Transverse colon (tissue), 4 donors: ENCODE results near the gene FIGN. TPM values are rescaled to one million over a fixed set of nuclear protein-coding genes. Genes with fewer than 3 reads are reported as not detected.

Experiments used
- DNase-seq: peaks from one replicate; pipeline ENCODE4 v3.0.0-alpha.2; 2019
- H3K27ac ChIP-seq, 4 donors: fragments of 200-600 bp; sonication (generic); 2 replicates each; pipeline ENCODE4 v1.5.1; 2016 to 2018; ENCODE audit warnings: inconsistent platforms in 4 of 4
- H3K27me3 ChIP-seq: fragments of 200-600 bp; sonication (generic); 2 replicates; pipeline ENCODE4 v1.5.1; 2017; ENCODE audit warnings: inconsistent platforms
- H3K36me3 ChIP-seq, 4 donors: fragments of 200-600 bp; sonication (generic); 2 replicates each; pipeline ENCODE4 v1.5.1; 2017 to 2019; ENCODE audit warnings: inconsistent platforms in 4 of 4
- H3K4me1 ChIP-seq, 4 donors: fragments of 200-600 bp; sonication (generic); 2 replicates each; pipeline ENCODE4 v1.5.1; 2017 to 2020; ENCODE audit warnings: inconsistent platforms in 4 of 4
- H3K4me3 ChIP-seq, 4 donors: fragments of 200-600 bp; sonication (generic); 1 replicate in 1 of 4; 2 replicates in 3 of 4; pipeline versions ENCODE4 v1.5.1 to v1.6.1; 2017 to 2019; ENCODE audit warnings: inconsistent platforms in 4 of 4
- H3K9me3 ChIP-seq, 2 donors: fragments of 200-600 bp; sonication (generic); 2 replicates each; pipeline ENCODE4 v1.5.1; 2017 to 2019; ENCODE audit warnings: inconsistent platforms in 2 of 2
- EP300 ChIP-seq: sonication (generic); formaldehyde crosslinking; IDR thresholded peaks from one replicate; pipeline ENCODE4 v1.6.1; 2017; ENCODE audit warnings: antibody characterized with exemption, low read depth
- POLR2A ChIP-seq: fragments of 450-650 bp; IDR thresholded peaks from one replicate; pipeline ENCODE4 v1.6.1; 2016; ENCODE audit warnings: antibody characterized with exemption, mild to moderate bottlenecking, moderate library complexity
- POLR2AphosphoS5 ChIP-seq, 3 donors: sonication (generic); formaldehyde crosslinking; IDR thresholded peaks; one replicate each; pipeline ENCODE4 v1.6.1; 2016; ENCODE audit warnings: antibody characterized with exemption in 3 of 3
- WGBS, 2 donors: methylation state at CpG; one replicate each; pipeline ENCODE4 v1.1.5; 2018; ENCODE audit warnings: low coverage in 1 of 2; 5-methylcytosine and 5-hydroxymethylcytosine counted together
- in situ Hi-C, 4 donors: fragments of 200-750 bp; cut with MboI; loops; one replicate each; pipeline versions ENCODE4 v1.15.0 to v1.15.1; 2017; ENCODE audit warnings: low sequenced_read_pairs in 3 of 4, low pct_ligation_motif_present in 1 of 4, low pct_unique_long_range_greater_than_20kb in 1 of 4
- intact Hi-C: fragments of 100-400 bp; cut with DNase I; formaldehyde crosslinking; loops from one replicate; pipeline ENCODE4 v1.15.1; 2023; ENCODE audit warnings: low total_unique reads
- total RNA-seq, 4 donors: library from RNA; depleted of rRNA; stranded (reverse); fragments of >200 nt; gene quantifications; one replicate each; pipeline ENCODE4 v1.1.0, GENCODE V29; 2016
- TF ChIP-seq, protein P1 (sequence below), 5 experiments: fragments of 200-600 bp in 3 of 5; fragments of 450-650 bp in 2 of 5; sonication (generic) in 3 of 5; IDR thresholded peaks; 1 replicate in 2 of 5; 2 replicates in 3 of 5; pipeline ENCODE4 v1.5.1; 2016 to 2017; ENCODE audit warnings: antibody characterized with exemption in 5 of 5, inconsistent platforms in 3 of 5, mild to moderate bottlenecking in 2 of 5, moderate library complexity in 1 of 5

Gene FIGN
- total RNA-seq, 4 donors from 2014 or later, result 0.75 to 1.3 (median 1.0) TPM

- TF ChIP-seq, protein P1, sequence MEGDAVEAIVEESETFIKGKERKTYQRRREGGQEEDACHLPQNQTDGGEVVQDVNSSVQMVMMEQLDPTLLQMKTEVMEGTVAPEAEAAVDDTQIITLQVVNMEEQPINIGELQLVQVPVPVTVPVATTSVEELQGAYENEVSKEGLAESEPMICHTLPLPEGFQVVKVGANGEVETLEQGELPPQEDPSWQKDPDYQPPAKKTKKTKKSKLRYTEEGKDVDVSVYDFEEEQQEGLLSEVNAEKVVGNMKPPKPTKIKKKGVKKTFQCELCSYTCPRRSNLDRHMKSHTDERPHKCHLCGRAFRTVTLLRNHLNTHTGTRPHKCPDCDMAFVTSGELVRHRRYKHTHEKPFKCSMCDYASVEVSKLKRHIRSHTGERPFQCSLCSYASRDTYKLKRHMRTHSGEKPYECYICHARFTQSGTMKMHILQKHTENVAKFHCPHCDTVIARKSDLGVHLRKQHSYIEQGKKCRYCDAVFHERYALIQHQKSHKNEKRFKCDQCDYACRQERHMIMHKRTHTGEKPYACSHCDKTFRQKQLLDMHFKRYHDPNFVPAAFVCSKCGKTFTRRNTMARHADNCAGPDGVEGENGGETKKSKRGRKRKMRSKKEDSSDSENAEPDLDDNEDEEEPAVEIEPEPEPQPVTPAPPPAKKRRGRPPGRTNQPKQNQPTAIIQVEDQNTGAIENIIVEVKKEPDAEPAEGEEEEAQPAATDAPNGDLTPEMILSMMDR (IDR thresholded peaks at IDR 0.05), result no peak
- no peak for TF ChIP-seq EP300
- no peak for TF ChIP-seq POLR2A
- no peak for TF ChIP-seq POLR2AphosphoS5 (IDR thresholded peaks at IDR 0.05)
- H3K36me3 ChIP-seq, result no peaks in the 10 kb centered on the region
- no peaks in the 10 kb centered on the region for H3K9me3 ChIP-seq
- WGBS, 2 donors, result 78 to 79% methylated on average over 2 of the region's 2 CpGs
- peaks cover 0 to 7% (median 3%) of the 10 kb centered on the region in 4 donors for H3K4me1 ChIP-seq
- no peak overlapping the region for H3K27ac ChIP-seq
- DNase-seq, result no peak
- H3K4me3 ChIP-seq, result no peak overlapping the region
- no peaks in the 10 kb centered on the region for H3K27me3 ChIP-seq
- in situ Hi-C loops (no loop called here), intact Hi-C loops (no loop called here)
Observed at GRCh38 chr2:163693484-163693883, 42.3 kb downstream of the FIGN start.

DNA sequence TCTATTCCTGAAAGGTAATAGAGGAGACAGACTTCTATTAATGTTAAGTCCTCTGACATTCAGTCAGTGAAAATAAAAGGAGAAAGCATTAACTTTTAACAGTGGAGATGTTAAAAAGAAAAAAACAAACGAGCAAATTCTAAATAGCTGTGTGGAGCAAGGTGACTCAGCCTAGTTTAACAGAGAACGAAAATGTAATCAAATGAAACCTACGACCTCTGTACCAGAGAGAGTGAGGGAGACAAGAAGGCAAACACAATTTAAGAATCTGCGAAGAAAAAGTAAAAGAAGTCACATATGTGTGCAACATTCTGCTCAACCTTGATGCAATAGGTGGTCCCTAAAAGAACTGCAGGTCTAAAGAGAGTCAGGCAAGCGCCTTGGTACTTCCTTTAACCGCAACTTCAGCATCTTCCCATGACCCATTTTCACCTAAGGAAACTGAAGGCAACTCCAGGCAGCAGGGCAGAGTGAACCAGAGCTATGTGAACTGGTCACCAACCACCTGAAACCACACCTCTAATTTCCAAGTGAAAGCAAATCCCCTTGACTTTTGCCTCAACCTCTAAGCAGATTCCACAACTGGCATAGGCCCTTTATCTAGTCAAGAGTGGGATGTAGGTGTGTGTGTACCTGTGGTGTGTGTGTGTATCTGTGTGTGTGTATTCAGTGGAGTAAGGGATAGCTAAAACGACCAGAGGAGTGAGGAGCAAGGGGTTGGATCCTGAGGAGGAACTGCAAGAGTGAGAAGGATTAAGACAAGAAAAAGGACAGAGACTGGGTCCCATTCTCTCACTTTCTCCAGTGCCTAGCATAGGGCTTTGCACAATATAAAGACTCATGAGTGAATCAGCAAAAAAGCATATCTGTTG lies 43.0 kb downstream of the FIGN start:
- 32 to 49% methylated on average over 7 of the region's 7 CpGs for WGBS, 2 donors
- H3K4me3 ChIP-seq, result no peak overlapping the region
- H3K9me3 ChIP-seq, result no peaks in the 10 kb centered on the region
- peak overlapping the region; percentile 14 to 45 (median 36) for H3K27ac ChIP-seq
- intact Hi-C loops, result no loop called here
- H3K27me3 ChIP-seq, result no peaks in the 10 kb centered on the region
- TF ChIP-seq POLR2A (no peak), EP300 (no peak), POLR2AphosphoS5 (IDR thresholded peaks at IDR 0.05) (no peak)
- TF ChIP-seq, protein P1 (IDR thresholded peaks at IDR 0.05), result no peak
- in situ Hi-C loops, result no loop called here
- DNase-seq, result no peak
- peaks cover 0 to 7% (median 3%) of the 10 kb centered on the region in 4 donors for H3K4me1 ChIP-seq
- no peaks in the 10 kb centered on the region for H3K36me3 ChIP-seq

GRCh38 chr2:163692081-163692480 lies 43.7 kb downstream of the FIGN start:
- no peaks in the 10 kb centered on the region for H3K27me3 ChIP-seq
- no peak for TF ChIP-seq EP300
- TF ChIP-seq POLR2AphosphoS5 (IDR thresholded peaks at IDR 0.05), result no peak
- TF ChIP-seq, protein P1 (IDR thresholded peaks at IDR 0.05), result no peak
- TF ChIP-seq POLR2A, result no peak
- H3K4me3 ChIP-seq, result no peak overlapping the region
- in situ Hi-C loops (no loop called here), intact Hi-C loops (no loop called here)
- DNase-seq, result no peak
- H3K27ac ChIP-seq, result peak overlapping the region; percentile 17 to 45 (median 32)
- H3K4me1 ChIP-seq, result peaks cover 0 to 7% (median 3%) of the 10 kb centered on the region in 4 donors
- no peaks in the 10 kb centered on the region for H3K36me3 ChIP-seq
- H3K9me3 ChIP-seq, result no peaks in the 10 kb centered on the region

- WGBS, 2 donors, result 19 to 38% methylated on average over 2 of the region's 2 CpGs
- no peak overlapping the region for H3K4me3 ChIP-seq
- H3K9me3 ChIP-seq, result no peaks in the 10 kb centered on the region
- peaks cover 0 to 7% (median 3%) of the 10 kb centered on the region in 4 donors for H3K4me1 ChIP-seq
- H3K27ac ChIP-seq, result peak overlapping the region in 2 of 4 donors; percentile 42 to 45
- intact Hi-C loops (no loop called here), in situ Hi-C loops (no loop called here)
- TF ChIP-seq POLR2A (no peak), POLR2AphosphoS5 (IDR thresholded peaks at IDR 0.05) (no peak), EP300 (no peak)
- TF ChIP-seq, protein P1 (IDR thresholded peaks at IDR 0.05), result no peak
- H3K27me3 ChIP-seq, result no peaks in the 10 kb centered on the region
- H3K36me3 ChIP-seq, result no peaks in the 10 kb centered on the region
- no peak for DNase-seq
Observed at GRCh38 chr2:163690896-163691295, 44.9 kb downstream of the FIGN start.
